NCI-H1436 (cell line): ENCODE data around the gene COPS8.

Source experiments
- DNase-seq: peaks from one replicate; lab custom pipeline; 2025; lab: John Stamatoyannopoulos, UW

Gene COPS8

GRCh38 chr2:237065071-237065377, 20.7 kb upstream of the COPS8 start:
- no peak for DNase-seq

- DNase-seq = no peak
Observed at GRCh38 chr2:237066396-237066795, 19.3 kb upstream of the COPS8 start.

- no peak for DNase-seq
Observed at GRCh38 chr2:237068005-237068576, 17.6 kb upstream of the COPS8 start.

- DNase-seq = no peak
Observed at GRCh38 chr2:237072067-237072931, 13.4 kb upstream of the COPS8 start.

- no peak for DNase-seq
Observed at GRCh38 chr2:237073552-237073951, 12.1 kb upstream of the COPS8 start.

GRCh38 chr2:237074211-237074993, 11.3 kb upstream of the COPS8 start:
- DNase-seq = no peak

GRCh38 chr2:237075749-237076599, 9.7 kb upstream of the COPS8 start:
- DNase-seq = no peak

GRCh38 chr2:237081596-237081995, 4.1 kb upstream of the COPS8 start:
- DNase-seq = no peak

- no peak for DNase-seq
Observed at GRCh38 chr2:237083026-237083425, 2.7 kb upstream of the COPS8 start.

GRCh38 chr2:237084444-237084843, 1.2 kb upstream of the COPS8 start:
- DNase-seq = no peak

- DNase-seq = no peak
Observed at GRCh38 chr2:237090906-237091305, 5.2 kb downstream of the COPS8 start.

- DNase-seq = no peak
Observed at GRCh38 chr2:237091779-237092436, 6.2 kb downstream of the COPS8 start.

- DNase-seq = no peak
Observed at GRCh38 chr2:237092506-237092905, 6.8 kb downstream of the COPS8 start.

GRCh38 chr2:237092920-237093781, 7.5 kb downstream of the COPS8 start:
- DNase-seq = no peak

- no peak for DNase-seq
Observed at GRCh38 chr2:237096201-237096600, 10.5 kb downstream of the COPS8 start.

GRCh38 chr2:237096911-237097310, 11.2 kb downstream of the COPS8 start:
- no peak for DNase-seq

- DNase-seq = no peak
Observed at GRCh38 chr2:237097326-237097910, 11.7 kb downstream of the COPS8 start.

- no peak for DNase-seq
Observed at GRCh38 chr2:237097911-237098702, 12.4 kb downstream of the COPS8 start.

GRCh38 chr2:237099804-237100203, 14.1 kb downstream of the COPS8 start:
- no peak for DNase-seq
